ENCODE results near the gene HINT2.
A peak's percentile ranks its signal among the peaks of the same experiment; 100 is the strongest.

The HINT2 gene

DNA sequence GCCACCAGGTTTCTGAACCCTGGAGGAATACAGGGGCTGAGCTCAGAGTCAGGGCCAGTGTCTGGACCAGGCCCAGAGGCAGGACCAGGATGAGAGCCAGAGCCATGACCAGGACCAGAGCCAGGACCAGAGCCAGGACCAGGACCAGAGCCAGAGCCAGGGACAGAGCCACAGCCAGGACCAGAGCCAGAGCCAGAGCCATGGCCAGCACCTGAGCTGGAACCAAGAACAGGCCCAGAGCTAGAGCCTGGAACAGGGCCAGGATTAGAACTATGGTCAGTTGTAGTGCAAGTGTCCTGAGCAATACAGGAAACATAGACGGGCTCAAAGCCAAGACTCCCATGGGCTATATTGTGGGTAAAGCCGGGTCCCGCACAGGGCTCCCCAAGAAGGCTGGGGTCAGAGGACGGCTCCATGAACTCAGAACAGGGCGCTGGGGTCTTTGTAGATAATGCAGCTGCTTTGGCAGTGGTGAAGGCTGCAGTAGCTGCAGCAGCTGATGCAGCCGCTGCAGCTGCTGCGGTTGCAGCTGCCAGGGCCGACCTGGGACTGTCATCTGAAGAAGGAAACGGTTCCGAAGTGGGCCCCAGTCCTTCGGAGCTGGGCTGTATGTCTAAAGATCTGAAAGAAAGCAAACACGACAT lies 3.3 kb downstream of the HINT2 start:
- no peak for DNase-seq

GRCh38 chr9:35810122-35810521 lies 4.7 kb downstream of the HINT2 start:
- no peak for DNase-seq

DNA sequence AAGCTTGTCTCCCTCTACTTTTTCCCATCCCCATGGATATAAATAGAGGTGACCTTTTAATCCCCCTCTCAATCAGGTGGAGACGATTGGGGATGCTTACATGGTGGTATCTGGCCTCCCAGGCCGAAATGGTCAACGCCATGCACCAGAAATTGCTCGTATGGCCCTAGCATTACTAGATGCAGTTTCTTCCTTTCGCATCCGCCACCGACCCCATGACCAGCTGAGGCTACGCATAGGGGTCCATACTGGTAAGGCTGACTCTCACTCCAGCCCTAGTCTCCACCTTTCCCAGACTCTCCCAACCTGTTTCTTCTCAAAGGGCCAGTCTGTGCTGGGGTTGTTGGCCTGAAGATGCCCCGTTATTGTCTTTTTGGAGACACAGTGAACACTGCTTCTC lies 6.4 kb downstream of the HINT2 start:
- no peak for DNase-seq

DNA sequence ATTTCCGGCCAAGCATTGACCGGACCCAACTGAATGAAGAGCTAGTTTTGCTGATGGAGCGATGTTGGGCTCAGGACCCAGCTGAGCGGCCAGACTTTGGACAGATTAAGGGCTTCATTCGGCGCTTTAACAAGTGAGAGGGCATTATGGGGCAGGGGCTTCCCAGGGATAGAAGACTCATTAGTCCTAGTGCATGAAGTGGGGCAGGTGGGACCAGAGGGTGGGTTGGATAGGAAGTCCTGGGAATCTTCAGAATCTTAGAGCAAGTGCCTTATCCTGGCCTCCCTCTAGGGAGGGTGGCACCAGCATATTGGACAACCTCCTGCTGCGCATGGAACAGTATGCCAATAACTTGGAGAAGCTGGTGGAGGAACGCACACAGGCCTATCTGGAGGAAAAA lies 8.7 kb downstream of the HINT2 start:
- DNase-seq: no peak

DNA sequence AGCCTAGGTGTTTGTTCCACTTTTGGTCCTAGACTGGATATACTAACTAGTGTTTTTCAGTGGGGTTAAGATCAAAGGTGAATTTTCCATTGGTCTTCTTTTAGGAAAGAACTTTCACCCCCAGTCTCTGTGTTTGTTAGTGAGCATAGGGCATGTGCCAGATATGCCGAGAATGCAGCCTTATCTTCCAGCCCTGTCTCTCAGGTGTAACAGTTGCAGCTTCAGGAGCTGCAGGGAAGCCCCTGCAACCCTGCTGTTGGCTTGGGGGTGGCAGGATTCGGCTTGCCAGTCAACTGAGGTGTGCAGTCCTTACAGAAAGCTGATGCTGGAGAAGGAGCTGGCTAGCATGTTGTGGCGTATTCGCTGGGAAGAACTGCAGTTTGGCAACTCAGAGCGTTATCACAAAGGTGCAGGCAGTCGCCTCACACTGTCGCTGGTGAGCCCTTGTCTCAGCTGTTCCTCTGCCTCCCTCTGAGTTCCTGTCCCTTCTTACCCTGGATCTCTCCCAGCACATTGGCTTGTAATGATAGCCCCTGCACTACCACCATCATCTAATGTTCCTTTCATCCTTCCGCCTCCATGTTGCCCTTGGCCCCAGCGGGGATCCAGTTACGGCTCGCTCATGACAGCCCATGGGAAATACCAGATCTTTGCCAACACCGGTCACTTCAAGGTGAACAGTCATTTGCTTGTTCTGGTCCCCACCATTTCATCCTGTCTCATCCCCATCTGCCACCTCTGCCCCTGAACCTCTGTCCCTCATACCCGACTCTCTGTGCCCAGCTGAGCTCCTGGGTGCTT lies 13.3 kb downstream of the HINT2 start:
- no peak for DNase-seq

DNA sequence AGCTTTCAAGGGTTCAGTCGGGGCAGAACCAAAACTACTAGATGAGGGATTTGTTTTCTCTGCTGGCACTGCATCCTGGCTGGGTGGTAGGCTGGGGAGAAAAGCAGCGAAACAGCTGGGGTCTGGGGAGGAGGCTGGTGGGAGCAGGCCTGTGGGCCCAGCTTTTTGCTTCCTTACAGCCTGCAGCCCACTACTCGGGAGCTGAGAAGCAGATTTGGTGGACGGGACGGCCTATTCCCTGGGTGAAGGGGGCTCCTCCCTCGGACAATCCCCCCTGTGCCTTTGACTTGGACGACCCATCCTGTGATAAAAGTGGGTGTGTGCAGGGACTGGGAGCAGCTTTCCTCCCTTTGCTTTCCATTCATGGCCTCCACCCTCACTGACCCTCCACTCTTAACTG lies 14.3 kb downstream of the HINT2 start:
- no peak for DNase-seq

DNA sequence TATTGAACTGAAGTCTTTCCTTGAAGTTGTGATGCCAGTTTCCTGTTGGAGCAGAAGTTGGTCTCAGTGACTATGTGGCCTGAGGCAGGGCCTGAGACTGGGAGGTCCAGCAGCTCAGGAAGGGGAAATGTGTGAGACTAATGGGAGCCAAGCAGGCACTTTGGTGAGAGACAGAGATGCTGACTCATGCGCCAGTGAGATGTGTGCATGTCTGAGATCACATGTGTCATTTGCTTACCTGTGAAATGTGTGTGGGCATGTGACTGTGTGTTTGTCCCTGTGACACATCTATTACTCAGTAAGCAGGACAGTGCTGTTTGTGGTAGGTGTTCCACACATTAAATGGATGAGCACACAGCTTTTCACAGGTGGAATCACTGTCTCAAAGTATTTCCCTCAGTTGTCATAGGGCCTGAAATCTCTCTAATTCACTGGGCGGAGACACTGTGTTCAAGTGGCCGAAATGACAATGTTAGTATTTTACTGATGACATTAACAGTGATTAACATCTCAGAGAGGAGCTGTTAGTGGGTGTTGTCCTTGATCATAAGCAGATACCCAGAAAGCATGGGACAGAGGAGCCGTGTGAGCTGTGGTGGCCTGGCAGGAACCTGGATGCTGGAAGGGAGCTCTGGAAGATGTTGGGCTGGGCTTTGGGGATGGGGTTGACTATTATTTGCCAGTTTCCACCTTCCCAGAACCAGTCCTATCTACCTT lies 16.0 kb downstream of the HINT2 start:
- DNase-seq: peak; percentile 37

DNA sequence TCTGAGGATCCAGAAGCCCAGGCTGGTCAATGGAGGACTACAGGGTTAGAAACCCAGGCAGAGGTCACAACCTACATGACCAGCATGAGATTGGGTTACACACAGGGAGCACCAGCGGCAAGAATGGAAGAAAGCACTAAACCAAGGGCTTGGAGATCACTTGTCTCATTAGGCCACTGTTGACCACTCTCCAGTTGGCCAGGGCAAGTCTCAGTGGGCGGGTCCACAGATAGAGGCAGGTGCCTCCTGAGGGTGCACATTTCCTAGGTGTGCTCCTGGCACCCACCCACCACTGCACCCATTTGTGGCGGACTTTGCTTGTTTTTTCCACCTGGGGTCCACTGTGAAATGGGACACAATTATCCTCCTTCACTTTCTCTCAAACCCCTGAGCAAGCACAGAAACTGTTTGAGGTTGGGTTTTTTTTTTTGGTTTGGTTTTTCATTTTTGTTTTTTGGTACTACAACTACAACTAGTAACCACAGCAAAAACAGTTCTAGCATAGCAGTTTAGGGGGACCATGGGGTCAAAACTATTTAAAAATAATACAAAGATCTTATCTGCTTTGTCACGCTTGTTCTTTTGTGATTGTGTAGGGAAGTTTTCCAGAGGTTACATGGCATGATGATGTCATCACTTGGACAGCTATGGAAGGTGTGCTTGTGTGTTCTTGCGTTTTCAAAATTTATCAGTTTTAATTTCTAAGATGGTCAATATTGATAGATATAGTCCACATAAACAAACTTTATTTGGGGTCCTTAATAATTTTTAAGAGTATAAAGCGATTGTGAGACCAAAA lies 17.3 kb downstream of the HINT2 start:
- DNase-seq: peak; percentile 5

- DNase-seq: peak; percentile 9
Measured at GRCh38 chr9:35795695-35796094, 19.1 kb downstream of the HINT2 start.

- no peak for DNase-seq
Measured at GRCh38 chr9:35793461-35793860, 21.4 kb downstream of the HINT2 start.

GRCh38 chr9:35792826-35793225 lies 22.0 kb downstream of the HINT2 start:
- no peak for DNase-seq

GRCh38 chr9:35792024-35792813 lies 22.6 kb downstream of the HINT2 start:
- no peak for DNase-seq

DNA sequence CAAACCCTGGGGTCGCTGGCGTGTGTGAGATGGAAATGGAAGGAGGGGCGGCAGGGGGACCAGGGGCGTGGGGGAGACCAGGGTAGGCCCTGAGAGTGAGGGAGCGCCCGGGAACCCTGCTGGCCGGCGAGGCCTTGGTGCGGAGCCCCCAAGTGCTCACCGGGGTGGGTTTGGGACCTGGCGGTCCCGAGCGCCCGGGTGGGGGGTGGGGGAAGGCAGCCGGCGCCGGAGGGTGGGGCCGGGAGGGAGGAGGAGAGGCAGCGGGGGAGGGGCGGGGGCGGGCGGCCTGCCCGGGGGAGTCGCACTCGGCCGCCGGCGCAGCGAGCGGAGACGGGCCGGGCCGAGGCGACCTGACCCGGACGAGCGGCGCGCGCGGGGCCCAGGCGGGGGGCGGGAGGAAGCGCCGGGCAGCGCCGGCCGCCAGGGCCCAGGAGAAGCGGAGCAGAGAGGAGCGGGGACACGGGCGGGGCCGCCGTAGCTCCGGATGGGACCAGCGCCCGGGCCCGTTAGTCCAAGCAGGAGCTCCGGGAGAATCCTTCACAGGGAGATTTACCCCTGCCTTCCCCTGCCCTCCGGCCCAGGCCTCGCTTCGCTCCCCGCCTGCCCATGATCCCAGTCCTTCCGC lies 23.4 kb downstream of the HINT2 start, which contains the start of gene NPR2:
TSS of gene NPR2 (plus strand) at position 295 of the 625 bp plus-strand sequence. CDS start 818 bp downstream, outside the sequence.
- DNase-seq: peak; percentile 5

DNA sequence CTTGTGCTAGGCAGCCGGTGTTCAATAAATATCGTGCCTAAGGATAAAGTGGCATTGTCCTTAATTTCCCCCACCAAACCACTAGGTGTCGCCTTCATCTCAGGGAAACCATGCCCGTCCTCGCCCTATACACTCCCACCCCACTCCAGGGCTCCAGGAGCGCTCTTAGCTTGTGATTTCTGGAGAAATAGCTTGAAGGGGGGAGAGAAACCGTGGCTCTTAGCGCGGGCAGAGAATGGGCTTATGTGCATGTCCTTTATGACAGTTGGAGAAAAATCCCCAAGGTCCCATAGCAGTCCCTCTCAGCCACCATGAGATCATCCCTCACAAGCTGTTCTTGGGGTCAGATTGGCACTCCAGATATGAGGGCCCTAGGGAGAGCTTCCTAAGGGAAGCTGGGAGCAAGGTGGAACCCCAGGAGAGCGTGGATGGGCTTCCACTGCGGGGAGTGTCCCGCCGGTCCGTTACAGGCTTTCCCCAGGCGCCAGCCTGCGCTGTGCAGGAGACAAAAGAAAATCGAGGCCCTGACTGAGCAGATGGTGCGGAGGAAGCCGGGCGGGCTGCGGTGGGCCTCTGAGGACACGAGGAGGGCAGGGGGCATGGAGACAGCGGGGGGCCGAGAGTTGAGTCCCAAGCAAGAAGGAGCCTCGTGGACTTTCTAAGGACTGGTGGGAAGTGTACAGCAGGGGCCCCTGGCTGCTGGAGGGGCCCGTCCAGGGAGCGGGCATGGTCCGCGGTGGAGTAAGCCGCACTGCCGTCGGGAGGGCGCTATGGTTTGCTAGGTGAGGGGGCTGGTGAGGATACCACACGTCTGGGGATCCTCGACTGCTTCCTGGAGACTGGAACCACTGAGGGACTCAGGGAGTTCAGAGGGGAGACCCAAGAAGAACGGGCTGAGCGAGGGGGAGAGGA lies 24.2 kb downstream of the HINT2 start:
- peak; percentile 78 for DNase-seq

DNA sequence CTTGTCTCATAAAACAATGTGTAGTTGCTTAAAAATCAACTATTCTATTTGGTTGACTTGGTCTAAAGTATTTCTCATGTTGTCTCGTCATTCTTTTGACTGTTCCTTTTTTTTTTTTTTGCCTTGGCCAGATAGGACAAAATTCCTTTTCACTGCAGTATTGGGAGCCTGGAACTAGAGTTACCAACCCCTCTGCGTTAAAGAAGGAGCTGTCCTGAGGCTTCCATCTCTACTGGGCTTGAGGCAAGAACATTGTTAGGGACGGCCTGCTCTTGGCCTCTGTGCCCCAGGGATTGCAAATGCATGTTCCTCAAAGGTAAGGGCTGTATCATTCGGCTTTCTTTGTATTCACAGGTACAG lies 24.8 kb downstream of the HINT2 start:
- DNase-seq: no peak

DNA sequence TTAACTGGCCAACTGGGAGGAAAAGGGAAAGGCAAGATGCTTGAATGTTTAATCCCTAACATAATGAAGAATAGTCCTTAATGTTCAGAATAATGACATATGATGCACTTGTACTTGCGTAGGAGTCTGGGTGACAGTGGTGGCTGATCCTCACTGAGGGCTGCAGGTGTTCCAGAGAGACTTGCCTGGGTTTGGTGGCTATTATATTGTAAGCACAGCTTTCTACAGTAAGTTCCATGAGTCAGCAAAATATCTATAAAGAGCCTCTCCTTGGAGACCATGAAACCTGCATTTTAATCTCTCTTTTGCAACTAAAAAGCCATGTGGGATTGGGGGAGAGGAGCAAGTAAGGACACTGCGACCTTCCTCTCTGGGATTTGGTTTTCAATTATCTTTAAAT lies 25.3 kb downstream of the HINT2 start:
- no peak for DNase-seq

GRCh38 chr9:35783418-35783817 lies 31.4 kb downstream of the HINT2 start:
- no peak for DNase-seq

- no peak for DNase-seq
Measured at GRCh38 chr9:35781066-35781465, 33.8 kb downstream of the HINT2 start.

DNA sequence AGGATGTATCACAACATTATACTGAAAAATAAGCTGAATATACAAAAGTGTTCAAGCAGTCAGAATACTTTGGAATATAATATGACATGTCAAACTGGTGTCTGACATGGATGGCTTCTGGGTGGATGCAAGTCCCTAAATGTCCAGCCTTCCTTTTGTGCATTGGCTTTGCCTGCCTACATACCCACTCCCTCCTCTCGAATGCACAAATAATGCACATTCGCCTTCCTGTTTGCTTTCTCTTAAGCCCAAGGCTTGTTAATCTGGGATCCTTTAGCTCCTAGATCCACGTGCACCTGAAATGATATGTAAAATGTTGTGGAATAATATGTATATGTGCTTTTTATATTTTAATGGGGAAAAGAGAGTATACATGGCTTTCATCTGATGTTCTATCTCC lies 36.3 kb downstream of the HINT2 start:
- no peak for DNase-seq

GRCh38 chr9:35776018-35776417 lies 38.8 kb downstream of the HINT2 start:
- peak; percentile 27 for DNase-seq

Data from kidney glomerular epithelial cell (primary cell).